MM.1S (cell line): Measurements from ENCODE around the gene IMMP2L.

ENCODE experiments used
- DNase-seq: peaks from one replicate; pipeline ENCODE4 v3.0.0-alpha.2; 2015
- H2AFZ ChIP-seq: fragments of 300-600 bp; sonication (generic); 2 replicates; pipeline ENCODE4 v1.6.0; 2016; ENCODE audit warnings: antibody characterized with exemption, low read length
- H3F3A ChIP-seq: fragments of 300-600 bp; sonication (generic); 2 replicates; pipeline ENCODE4 v1.6.1; 2016; ENCODE audit warnings: mild to moderate bottlenecking, antibody characterized with exemption, low read length, moderate library complexity, mixed read lengths; ENCODE audit not compliant: insufficient read depth
- H3K27ac ChIP-seq: fragments of 300-600 bp; sonication (generic); 2 replicates; pipeline ENCODE4 v1.5.1; 2016; ENCODE audit warnings: mild to moderate bottlenecking, low read length
- H3K27me3 ChIP-seq: fragments of 300-600 bp; sonication (generic); replicated peaks from 2 replicates; pipeline ENCODE4 v1.6.0; 2016; ENCODE audit warnings: low read length; ENCODE audit not compliant: insufficient read depth
- H3K36me3 ChIP-seq: fragments of 300-600 bp; sonication (generic); replicated peaks from 2 replicates; pipeline ENCODE4 v1.6.1; 2016; ENCODE audit warnings: mild to moderate bottlenecking, low read length, mixed read lengths; ENCODE audit not compliant: insufficient read depth
- H3K4me1 ChIP-seq: fragments of 300-600 bp; sonication (generic); 2 replicates; pipeline ENCODE4 v1.6.1; 2016; ENCODE audit warnings: low read length, mixed read lengths
- H3K4me2 ChIP-seq: fragments of 300-600 bp; sonication (generic); 2 replicates; pipeline ENCODE4 v1.6.0; 2016; ENCODE audit warnings: low read depth, low read length
- H3K4me3 ChIP-seq: fragments of 300-600 bp; sonication (generic); 2 replicates; pipeline ENCODE4 v1.5.1; 2016; ENCODE audit warnings: low read length, mixed read lengths
- H3K79me2 ChIP-seq: fragments of 300-600 bp; sonication (generic); 2 replicates; pipeline ENCODE4 v1.6.1; 2016; ENCODE audit warnings: mixed run types, low read length, mixed read lengths
- H3K9ac ChIP-seq: fragments of 300-600 bp; sonication (generic); 2 replicates; pipeline ENCODE4 v1.6.1; 2016; ENCODE audit warnings: low read length, mixed read lengths
- H3K9me2 ChIP-seq: fragments of 300-600 bp; sonication (generic); replicated peaks from 2 replicates; pipeline ENCODE4 v1.6.1; 2016; ENCODE audit warnings: mild to moderate bottlenecking, low read length, mixed read lengths; ENCODE audit not compliant: insufficient read depth
- H3K9me3 ChIP-seq: fragments of 300-600 bp; sonication (generic); replicated peaks from 2 replicates; pipeline ENCODE4 v1.6.1; 2016; ENCODE audit warnings: mild to moderate bottlenecking, low read length, mixed read lengths; ENCODE audit not compliant: insufficient read depth
- H4K20me1 ChIP-seq: fragments of 300-600 bp; sonication (generic); 2 replicates; pipeline ENCODE4 v1.6.1; 2016; ENCODE audit warnings: mild to moderate bottlenecking, low read length, moderate library complexity, mixed read lengths; ENCODE audit not compliant: insufficient read depth
- EZH2 ChIP-seq: fragments of 300-600 bp; sonication (generic); optimal IDR thresholded peaks from 2 replicates; pipeline ENCODE3; 2017; ENCODE audit warnings: low read depth, mild to moderate bottlenecking, antibody characterized with exemption, low read length, mixed read lengths
- EZH2phosphoT487 ChIP-seq: fragments of 300-600 bp; sonication (generic); IDR thresholded peaks from 2 replicates; pipeline ENCODE4 v1.6.1; 2018; ENCODE audit warnings: antibody characterized with exemption, low read length
- TF ChIP-seq, protein P1 (sequence below): fragments of 300-600 bp; sonication (generic); IDR thresholded peaks from 2 replicates; pipeline ENCODE4 v1.5.1; 2016; ENCODE audit warnings: antibody characterized with exemption, low read length, mixed read lengths

The IMMP2L gene

DNA sequence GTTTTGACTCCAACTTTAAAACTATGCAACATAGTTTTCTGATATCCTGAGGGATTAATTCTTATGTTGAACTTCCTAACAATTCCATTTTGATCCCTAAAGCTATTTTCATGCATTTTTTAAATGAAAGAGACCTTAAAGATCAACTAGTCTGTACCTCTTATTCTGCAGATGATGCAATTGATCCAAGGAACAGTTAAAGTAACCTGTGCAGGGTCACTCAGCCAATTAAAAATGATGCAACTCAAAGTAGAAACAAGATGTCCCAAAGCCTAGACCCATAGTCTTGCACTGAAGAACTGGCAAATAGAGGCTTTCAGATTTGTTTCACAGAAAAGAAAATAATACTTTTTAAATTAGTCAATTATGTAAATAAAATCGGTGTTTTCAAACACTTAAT lies 86.3 kb downstream of the IMMP2L start:
- no peaks in the 10 kb centered on the region for H3K9me3 ChIP-seq
- no peak overlapping the region for H3K27ac ChIP-seq
- no peaks in the 10 kb centered on the region for H3K27me3 ChIP-seq
- H3K9me2 ChIP-seq, result no peaks in the 10 kb centered on the region
- no peak overlapping the region for H2AFZ ChIP-seq
- H3K4me1 ChIP-seq, result no peaks in the 10 kb centered on the region
- H3K4me2 ChIP-seq, result no peak overlapping the region
- no peaks in the 10 kb centered on the region for H3K79me2 ChIP-seq
- no peak overlapping the region for H3K4me3 ChIP-seq
- H3K36me3 ChIP-seq, result no peaks in the 10 kb centered on the region
- no peaks in the 10 kb centered on the region for H4K20me1 ChIP-seq
- no peak overlapping the region for H3K9ac ChIP-seq
- TF ChIP-seq EZH2 (no peak), EZH2phosphoT487 (no peak)
- TF ChIP-seq, protein P1, sequence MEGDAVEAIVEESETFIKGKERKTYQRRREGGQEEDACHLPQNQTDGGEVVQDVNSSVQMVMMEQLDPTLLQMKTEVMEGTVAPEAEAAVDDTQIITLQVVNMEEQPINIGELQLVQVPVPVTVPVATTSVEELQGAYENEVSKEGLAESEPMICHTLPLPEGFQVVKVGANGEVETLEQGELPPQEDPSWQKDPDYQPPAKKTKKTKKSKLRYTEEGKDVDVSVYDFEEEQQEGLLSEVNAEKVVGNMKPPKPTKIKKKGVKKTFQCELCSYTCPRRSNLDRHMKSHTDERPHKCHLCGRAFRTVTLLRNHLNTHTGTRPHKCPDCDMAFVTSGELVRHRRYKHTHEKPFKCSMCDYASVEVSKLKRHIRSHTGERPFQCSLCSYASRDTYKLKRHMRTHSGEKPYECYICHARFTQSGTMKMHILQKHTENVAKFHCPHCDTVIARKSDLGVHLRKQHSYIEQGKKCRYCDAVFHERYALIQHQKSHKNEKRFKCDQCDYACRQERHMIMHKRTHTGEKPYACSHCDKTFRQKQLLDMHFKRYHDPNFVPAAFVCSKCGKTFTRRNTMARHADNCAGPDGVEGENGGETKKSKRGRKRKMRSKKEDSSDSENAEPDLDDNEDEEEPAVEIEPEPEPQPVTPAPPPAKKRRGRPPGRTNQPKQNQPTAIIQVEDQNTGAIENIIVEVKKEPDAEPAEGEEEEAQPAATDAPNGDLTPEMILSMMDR, result no peak
- H3F3A ChIP-seq, result no peaks in the 10 kb centered on the region
- no peak for DNase-seq

DNA sequence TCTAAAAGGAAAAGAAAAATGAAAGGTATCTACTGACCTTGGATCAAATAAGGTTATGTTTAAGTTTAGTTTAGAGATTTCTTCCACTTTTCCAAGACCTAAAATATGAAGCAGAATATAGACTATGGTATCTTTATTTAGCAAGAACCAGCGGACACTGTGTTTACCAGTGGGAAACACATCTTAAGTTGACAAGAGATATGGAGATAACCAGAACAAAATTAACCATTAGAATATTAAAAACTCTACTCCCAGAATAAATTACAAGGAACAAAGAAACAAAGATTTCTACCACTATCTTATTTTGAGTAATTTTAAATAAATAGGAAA lies 86.9 kb downstream of the IMMP2L start:
- no peak overlapping the region for H3K9ac ChIP-seq
- no peak overlapping the region for H2AFZ ChIP-seq
- no peak overlapping the region for H3K27ac ChIP-seq
- H3K9me2 ChIP-seq, result no peaks in the 10 kb centered on the region
- no peaks in the 10 kb centered on the region for H3K4me1 ChIP-seq
- H4K20me1 ChIP-seq, result no peaks in the 10 kb centered on the region
- H3K27me3 ChIP-seq, result no peaks in the 10 kb centered on the region
- no peaks in the 10 kb centered on the region for H3K9me3 ChIP-seq
- H3K79me2 ChIP-seq, result no peaks in the 10 kb centered on the region
- no peaks in the 10 kb centered on the region for H3F3A ChIP-seq
- H3K36me3 ChIP-seq, result no peaks in the 10 kb centered on the region
- no peak for DNase-seq
- TF ChIP-seq EZH2phosphoT487, result no peak
- no peak overlapping the region for H3K4me2 ChIP-seq
- no peak overlapping the region for H3K4me3 ChIP-seq

DNA sequence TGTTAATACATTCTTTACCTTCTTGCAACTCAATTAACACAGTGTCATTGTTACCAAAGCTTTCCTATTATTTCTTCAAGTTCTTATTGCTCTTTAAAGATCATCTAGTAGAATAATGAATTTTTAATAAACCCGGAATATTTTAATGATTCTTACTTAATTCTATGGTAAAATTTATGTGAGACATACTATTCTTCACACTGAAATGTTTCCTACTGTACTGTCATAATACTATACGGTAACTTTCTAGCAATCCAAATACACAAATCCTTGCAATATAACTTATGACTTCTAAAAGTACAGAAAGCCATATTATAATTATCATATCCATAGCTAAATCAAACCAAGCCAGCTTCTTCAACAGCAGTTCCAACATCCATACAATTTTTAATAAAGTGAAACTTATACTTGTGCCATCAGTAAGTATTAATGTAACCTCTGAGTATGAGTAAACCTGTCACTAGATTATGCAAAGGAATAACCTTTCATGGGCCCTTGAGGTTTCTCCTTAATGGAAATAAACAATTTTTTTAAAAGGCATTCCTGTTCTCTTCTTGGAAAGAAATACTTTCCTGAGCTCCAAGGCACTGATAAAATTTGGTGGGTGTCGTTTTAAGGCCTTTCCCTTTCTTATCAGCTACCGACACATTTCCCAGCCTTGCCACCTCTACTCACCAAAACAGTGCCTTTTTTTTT lies 87.4 kb downstream of the IMMP2L start:
- Histone ChIP-seq H3K4me2 (no peak overlapping the region), H3K9me2 (no peaks in the 10 kb centered on the region), H3K79me2 (no peaks in the 10 kb centered on the region), H3K4me1 (no peaks in the 10 kb centered on the region), H3K27ac (no peak overlapping the region), H3F3A (no peaks in the 10 kb centered on the region), H4K20me1 (no peaks in the 10 kb centered on the region), H3K36me3 (no peaks in the 10 kb centered on the region), H3K9me3 (no peaks in the 10 kb centered on the region), H3K27me3 (no peaks in the 10 kb centered on the region), H3K4me3 (no peak overlapping the region), H3K9ac (no peak overlapping the region), H2AFZ (no peak overlapping the region)
- TF ChIP-seq, protein P1, result no peak
- TF ChIP-seq EZH2, result no peak
- no peak for TF ChIP-seq EZH2phosphoT487
- no peak for DNase-seq

DNA sequence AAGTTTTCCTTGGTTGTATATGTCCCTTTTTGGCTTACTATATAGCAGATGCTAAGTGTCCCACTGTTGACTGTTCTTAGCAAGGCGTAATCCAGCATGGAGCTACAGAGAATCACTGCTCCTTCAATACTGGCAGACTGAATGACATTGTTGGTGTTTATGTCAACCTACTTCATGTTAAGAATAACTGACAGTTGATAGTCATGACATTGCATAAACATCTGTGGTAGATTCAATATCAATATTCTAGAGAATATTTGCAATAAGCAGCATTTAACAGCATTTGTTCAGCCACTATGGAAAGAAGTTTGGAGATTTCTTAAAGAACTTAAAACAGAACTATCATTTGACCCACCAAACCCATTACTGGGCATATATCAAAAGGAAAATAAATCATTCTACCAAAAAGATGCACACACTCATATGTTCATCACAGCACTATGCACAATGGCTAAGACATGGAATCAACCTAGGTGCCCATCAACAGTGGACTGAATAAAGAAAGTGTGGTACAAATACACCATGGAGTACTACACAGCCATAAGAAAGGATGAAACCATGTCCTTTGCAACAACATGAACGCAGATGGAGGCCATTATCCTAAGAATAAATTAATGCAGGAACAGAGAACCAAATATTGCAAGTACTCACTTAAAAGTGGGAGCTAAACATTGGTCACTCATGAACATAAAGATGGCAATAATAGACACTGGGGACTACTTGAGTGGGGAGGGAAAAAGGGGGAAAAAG lies 88.7 kb downstream of the IMMP2L start:
- Histone ChIP-seq H3K9me2 (no peaks in the 10 kb centered on the region), H3K9ac (no peak overlapping the region), H4K20me1 (no peaks in the 10 kb centered on the region), H3F3A (no peaks in the 10 kb centered on the region), H3K36me3 (no peaks in the 10 kb centered on the region), H3K4me2 (no peak overlapping the region), H2AFZ (no peak overlapping the region), H3K4me3 (no peak overlapping the region), H3K27ac (no peak overlapping the region), H3K4me1 (no peaks in the 10 kb centered on the region), H3K79me2 (no peaks in the 10 kb centered on the region), H3K9me3 (no peaks in the 10 kb centered on the region), H3K27me3 (no peaks in the 10 kb centered on the region)
- no peak for DNase-seq
- TF ChIP-seq, protein P1, result no peak
- no peak for TF ChIP-seq EZH2
- no peak for TF ChIP-seq EZH2phosphoT487
